Muscle layer of colon (tissue), 2 donors: ENCODE data around the gene RAPGEF1.

Experiments used
- H3K27ac ChIP-seq: one replicate; pipeline ENCODE4 v1.7.0; 2013; ENCODE audit warnings: low read depth, mild to moderate bottlenecking, low read length, moderate library complexity
- H3K27me3 ChIP-seq, 2 donors: one replicate each; pipeline ENCODE4 v1.7.0; 2013; ENCODE audit warnings: low read length in 2 of 2, mild to moderate bottlenecking in 2 of 2; ENCODE audit not compliant: insufficient read depth in 2 of 2, control insufficient read depth in 1 of 2
- H3K36me3 ChIP-seq: one replicate; pipeline ENCODE4 v1.7.0; 2013; ENCODE audit warnings: mild to moderate bottlenecking, low read length; ENCODE audit not compliant: insufficient read depth
- H3K4me1 ChIP-seq: one replicate; pipeline ENCODE4 v1.7.0; 2013; ENCODE audit warnings: mild to moderate bottlenecking, low read length; ENCODE audit not compliant: insufficient read depth
- H3K4me3 ChIP-seq, 2 donors: one replicate each; pipeline ENCODE4 v1.7.0; 2013; ENCODE audit warnings: low read length in 2 of 2, low read depth in 1 of 2, mild to moderate bottlenecking in 1 of 2, moderate library complexity in 1 of 2
- H3K9ac ChIP-seq: one replicate; pipeline ENCODE4 v1.7.0; 2013; ENCODE audit warnings: low read length
- H3K9me3 ChIP-seq: one replicate; pipeline ENCODE4 v1.7.0; 2013; ENCODE audit warnings: mild to moderate bottlenecking, low read length
- donor health status: abdominal sarcoma.
- donor health status: Adenocarcinoma of cecum.

Gene RAPGEF1

GRCh38 chr9:131582056-131582455, 157.8 kb downstream of the RAPGEF1 start:
- Histone ChIP-seq H3K4me1 (peaks cover 14% of the 10 kb centered on the region), H3K9me3 (no peaks in the 10 kb centered on the region), H3K27me3 (no peaks in the 10 kb centered on the region), H3K4me3 (no peak overlapping the region), H3K36me3 (peaks cover 56% of the 10 kb centered on the region), H3K27ac (no peak overlapping the region), H3K9ac (no peak overlapping the region)

DNA sequence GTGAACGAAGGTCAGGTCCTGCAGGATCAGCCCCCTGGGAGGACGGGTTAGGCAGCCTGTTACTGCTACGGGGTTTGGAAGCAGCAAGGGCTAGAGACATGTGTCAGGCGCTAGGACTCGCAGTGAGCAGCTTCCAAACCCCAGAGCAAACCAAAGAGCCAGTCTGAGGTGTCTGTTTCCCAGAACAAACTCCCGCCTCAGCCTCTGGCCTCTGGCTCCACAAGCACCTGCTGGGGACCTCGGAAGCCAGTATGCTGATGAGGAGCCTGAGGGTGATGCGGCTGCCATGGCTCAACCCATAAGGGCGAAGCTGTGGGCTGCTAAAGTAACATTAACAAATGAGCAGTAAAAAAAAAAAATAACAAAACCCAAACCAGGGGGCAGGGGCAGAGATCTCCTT, 159.5 kb downstream of the RAPGEF1 start:
- Histone ChIP-seq H3K4me1 (peaks cover 14% of the 10 kb centered on the region), H3K9ac (no peak overlapping the region), H3K4me3 (no peak overlapping the region), H3K36me3 (peaks cover 62% of the 10 kb centered on the region), H3K27ac (no peak overlapping the region), H3K27me3 (no peaks in the 10 kb centered on the region), H3K9me3 (no peaks in the 10 kb centered on the region)

GRCh38 chr9:131579789-131580211, 160.1 kb downstream of the RAPGEF1 start:
- Histone ChIP-seq H3K4me1 (peaks cover 14% of the 10 kb centered on the region), H3K27ac (no peak overlapping the region), H3K9me3 (no peaks in the 10 kb centered on the region), H3K36me3 (peaks cover 59% of the 10 kb centered on the region), H3K4me3 (no peak overlapping the region), H3K9ac (no peak overlapping the region), H3K27me3 (no peaks in the 10 kb centered on the region)

GRCh38 chr9:131578731-131579504, 161.0 kb downstream of the RAPGEF1 start:
- Histone ChIP-seq H3K9me3 (no peaks in the 10 kb centered on the region), H3K9ac (no peak overlapping the region), H3K4me3 (no peak overlapping the region), H3K4me1 (peaks cover 14% of the 10 kb centered on the region), H3K27ac (no peak overlapping the region), H3K36me3 (peaks cover 50% of the 10 kb centered on the region), H3K27me3 (no peaks in the 10 kb centered on the region)

DNA sequence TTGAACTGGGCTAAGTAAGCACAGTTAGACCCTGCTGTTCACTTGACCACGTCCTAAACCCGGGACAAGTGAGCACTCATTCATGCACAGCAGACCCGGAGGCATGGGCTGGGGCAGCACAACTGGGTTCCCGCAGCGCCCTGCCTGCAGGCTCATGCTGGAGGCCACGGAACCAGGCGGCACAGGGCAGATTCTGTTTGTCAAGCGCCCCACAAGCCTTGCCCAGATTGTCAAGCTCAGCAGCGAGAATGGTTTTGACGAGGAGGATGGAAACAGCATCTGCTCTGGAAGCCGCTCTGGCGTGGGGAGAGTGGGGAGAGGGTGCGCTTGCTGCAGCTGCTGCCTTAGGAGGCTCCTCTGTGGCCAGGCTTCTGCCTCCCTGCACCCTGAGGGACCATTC, 161.9 kb downstream of the RAPGEF1 start:
- Histone ChIP-seq H3K36me3 (peaks cover 41% of the 10 kb centered on the region), H3K9me3 (no peaks in the 10 kb centered on the region), H3K4me3 (no peak overlapping the region), H3K9ac (no peak overlapping the region), H3K4me1 (peaks cover 14% of the 10 kb centered on the region), H3K27me3 (no peaks in the 10 kb centered on the region), H3K27ac (no peak overlapping the region)

GRCh38 chr9:131577005-131578000, 162.6 kb downstream of the RAPGEF1 start:
- no peaks in the 10 kb centered on the region for H3K9me3 ChIP-seq
- H3K4me3 ChIP-seq: no peak overlapping the region
- H3K36me3 ChIP-seq: peaks cover 35% of the 10 kb centered on the region
- H3K9ac ChIP-seq: no peak overlapping the region
- H3K4me1 ChIP-seq: peaks cover 14% of the 10 kb centered on the region
- H3K27ac ChIP-seq: no peak overlapping the region
- no peaks in the 10 kb centered on the region for H3K27me3 ChIP-seq

DNA sequence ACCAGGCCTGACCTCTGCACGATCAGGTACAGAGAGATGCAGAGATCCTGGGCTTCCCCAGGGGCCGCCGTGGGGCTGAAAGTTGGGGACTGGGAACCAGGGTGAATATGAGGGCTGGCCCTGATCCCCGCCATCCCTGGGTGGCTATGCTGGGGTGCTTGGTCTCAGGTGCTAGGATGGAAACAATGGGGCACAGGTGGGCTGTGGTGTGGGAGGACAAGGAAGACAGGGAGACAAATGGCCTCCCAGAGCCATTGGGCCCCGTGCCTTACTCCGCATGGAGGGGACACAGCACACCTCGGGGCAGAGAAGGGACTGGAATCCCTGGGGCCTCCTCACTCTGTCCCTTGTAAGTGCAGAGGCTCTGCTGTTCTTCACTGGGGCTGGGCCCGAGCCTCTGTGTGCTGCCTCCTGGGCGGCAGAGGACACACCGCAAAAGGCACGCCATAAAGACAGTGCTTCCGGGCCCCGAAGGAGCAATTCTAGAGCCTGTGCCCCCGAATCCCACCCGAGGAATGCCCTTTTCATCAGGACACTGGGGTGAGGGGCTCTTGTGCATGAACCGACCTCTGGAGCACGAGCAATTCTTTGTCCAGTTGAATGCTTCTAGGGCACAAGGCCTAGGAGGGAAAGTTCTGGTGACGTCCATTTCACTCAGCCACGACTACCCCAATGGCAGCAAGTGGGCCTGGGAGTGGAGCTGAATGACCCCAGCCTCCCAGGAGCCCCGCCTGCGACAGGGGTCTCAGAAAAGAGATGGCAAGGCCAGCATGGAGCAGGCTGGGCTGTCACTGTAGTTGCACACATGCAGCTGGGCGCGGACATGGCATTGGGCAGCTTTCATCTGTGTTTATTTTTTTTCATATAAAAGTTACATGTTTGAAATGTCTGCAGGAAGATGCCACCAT, 163.7 kb downstream of the RAPGEF1 start:
- Histone ChIP-seq H3K4me1 (peaks cover 14% of the 10 kb centered on the region), H3K9ac (no peak overlapping the region), H3K27me3 (no peaks in the 10 kb centered on the region), H3K36me3 (peaks cover 27% of the 10 kb centered on the region), H3K4me3 (no peak overlapping the region), H3K9me3 (no peaks in the 10 kb centered on the region), H3K27ac (no peak overlapping the region)

GRCh38 chr9:131574730-131575640, 164.9 kb downstream of the RAPGEF1 start:
- Histone ChIP-seq H3K36me3 (peaks cover 23% of the 10 kb centered on the region), H3K27ac (no peak overlapping the region), H3K27me3 (no peaks in the 10 kb centered on the region), H3K4me3 (no peak overlapping the region), H3K9me3 (no peaks in the 10 kb centered on the region), H3K9ac (no peak overlapping the region), H3K4me1 (peaks cover 8% of the 10 kb centered on the region)

DNA sequence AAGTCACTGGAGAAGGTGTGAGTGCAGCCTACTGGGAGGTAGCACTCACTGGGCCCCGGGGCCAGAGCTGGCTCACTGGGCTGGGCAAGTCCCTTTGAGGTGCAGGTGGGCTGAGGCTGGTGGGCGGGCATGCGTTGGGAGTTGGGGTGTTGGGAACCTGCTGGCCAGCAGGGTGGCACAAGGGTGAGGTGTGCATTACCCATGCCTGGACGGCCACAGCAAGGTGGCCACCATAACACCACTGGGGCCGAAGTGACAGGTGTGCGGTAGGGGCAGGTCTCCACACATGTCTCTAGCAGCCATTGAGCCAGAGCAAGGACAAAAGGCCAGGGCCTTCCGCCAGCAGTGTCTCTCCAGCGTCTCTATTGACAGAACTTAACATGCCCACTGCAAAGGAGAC, 172.0 kb downstream of the RAPGEF1 start:
- no peak overlapping the region for H3K27ac ChIP-seq
- H3K9me3 ChIP-seq: no peaks in the 10 kb centered on the region
- H3K4me1 ChIP-seq: no peaks in the 10 kb centered on the region
- H3K27me3 ChIP-seq: no peaks in the 10 kb centered on the region
- no peaks in the 10 kb centered on the region for H3K36me3 ChIP-seq
- H3K9ac ChIP-seq: no peak overlapping the region
- no peak overlapping the region for H3K4me3 ChIP-seq

DNA sequence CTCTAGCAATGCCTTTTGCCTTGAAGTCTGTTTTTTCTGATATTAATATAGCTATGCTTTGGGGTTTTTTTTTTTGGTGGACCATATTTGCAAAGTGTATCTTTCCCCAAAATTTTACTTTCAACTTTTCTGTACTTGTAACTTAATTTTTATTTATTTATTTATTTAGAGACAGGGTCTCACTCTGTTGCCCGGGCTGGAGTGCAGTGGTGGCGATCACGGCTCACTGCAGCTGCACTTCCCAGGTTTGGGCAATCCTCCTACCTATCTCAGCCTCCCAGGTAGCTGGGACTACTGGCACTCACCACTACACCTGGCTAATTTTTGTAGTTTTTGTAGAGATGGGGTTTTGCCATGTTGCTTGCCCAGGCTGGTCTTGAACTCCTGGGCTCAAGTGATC, 173.7 kb downstream of the RAPGEF1 start:
- no peak overlapping the region for H3K27ac ChIP-seq
- H3K36me3 ChIP-seq: no peaks in the 10 kb centered on the region
- H3K4me3 ChIP-seq: no peak overlapping the region
- no peaks in the 10 kb centered on the region for H3K27me3 ChIP-seq
- no peak overlapping the region for H3K9ac ChIP-seq
- no peaks in the 10 kb centered on the region for H3K9me3 ChIP-seq
- no peaks in the 10 kb centered on the region for H3K4me1 ChIP-seq
